GM12878 (cell line): ENCODE results near the gene TAB2. TPM values are rescaled to one million over a fixed set of nuclear protein-coding genes. Genes with fewer than 3 reads are reported as not detected.

Experiments used
- ATAC-seq: fragments of 200-7000 bp; cut with Tn5 transposase; 3 replicates; pipeline ENCODE4 v1.9.1; 2020; ENCODE audit warnings: mild to moderate bottlenecking, moderate library complexity
- BruUV-seq: library from RNA; stranded (reverse); fragments of 400-500 nt; replicated peaks from 2 replicates; lab custom pipeline; 2021; lab: Mats Ljungman, UMichigan
- CTCF ChIA-PET: fragments of 300-600 bp; sonication (Branson Sonifier 250); formaldehyde crosslinking; extraction: SDS; loops from one replicate; lab custom pipeline; 2021; ENCODE audit warnings: inconsistent platforms; lab: Yijun Ruan, JAX
- POLR2A ChIA-PET: fragments of 350-600 bp; formaldehyde crosslinking; extraction: SDS; loops from one replicate; lab custom pipeline; 2021; ENCODE audit warnings: inconsistent platforms; lab: Charles Lee
- RAD21 ChIA-PET: fragments of 300-600 bp; sonication (Branson Sonifier 250); formaldehyde crosslinking; loops from one replicate; lab custom pipeline; 2023; ENCODE audit warnings: antibody characterized with exemption; ENCODE audit not compliant: unreplicated experiment; lab: Charles Lee
- SMC1A ChIA-PET: fragments of 300-600 bp; sonication (Branson Sonifier 250); formaldehyde crosslinking; loops from one replicate; lab custom pipeline; 2023; ENCODE audit not compliant: unreplicated experiment, uncharacterized antibody; lab: Charles Lee
- DNase-seq: peaks from one replicate; pipeline ENCODE4 v3.0.0-alpha.2; 2011; ENCODE audit warnings: low read depth, low spot score
- FAIRE-seq: peaks from 3 replicates; lab custom pipeline; 2011; peaks lifted over from hg19 to GRCh38; lab: Jason Lieb, UNC
- H2AFZ ChIP-seq: 2 replicates; pipeline ENCODE4 v1.6.0; 2011; ENCODE audit warnings: low read depth, low read length, control low read depth; ENCODE audit not compliant: control insufficient read depth
- H3K27ac ChIP-seq: 2 replicates; pipeline ENCODE4 v1.5.1; 2011; ENCODE audit warnings: control low read depth; ENCODE audit not compliant: control insufficient read depth, insufficient read depth
- H3K27me3 ChIP-seq, 2 experiments: replicated peaks in 1 of 2; 2 replicates each; pipeline versions ENCODE4 v1.6.0 to v1.6.1; 2011; ENCODE audit warnings: low read length in 1 of 2; ENCODE audit not compliant: control insufficient read depth in 2 of 2, insufficient read depth in 2 of 2
- H3K36me3 ChIP-seq, 2 experiments: 2 replicates each; pipeline ENCODE4 v1.5.1; 2011; ENCODE audit warnings: low read length in 1 of 2; ENCODE audit not compliant: control insufficient read depth in 2 of 2, insufficient read depth in 2 of 2
- H3K4me1 ChIP-seq: 2 replicates; pipeline ENCODE4 v1.6.1; 2011; ENCODE audit warnings: mild to moderate bottlenecking, low read length, moderate library complexity, mixed read lengths; ENCODE audit not compliant: control insufficient read depth, insufficient read depth
- H3K4me2 ChIP-seq: 2 replicates; pipeline ENCODE4 v1.6.0; 2011; ENCODE audit warnings: control low read depth; ENCODE audit not compliant: control insufficient read depth, insufficient read depth
- H3K4me3 ChIP-seq: fragments of 200-600 bp; sonication (generic); 2 replicates; pipeline ENCODE4 v1.5.1; 2016
- H3K79me2 ChIP-seq: 2 replicates; pipeline ENCODE4 v1.6.0; 2011; ENCODE audit warnings: low read length; ENCODE audit not compliant: control insufficient read depth, insufficient read depth
- H3K9ac ChIP-seq: 2 replicates; pipeline ENCODE4 v1.8.0; 2011; ENCODE audit warnings: low read length, control low read depth, mixed read lengths; ENCODE audit not compliant: control insufficient read depth, insufficient read depth
- H3K9me3 ChIP-seq: replicated peaks from 3 replicates; pipeline ENCODE4 v1.5.1; 2011; ENCODE audit warnings: mild to moderate bottlenecking, low read length; ENCODE audit not compliant: control insufficient read depth, insufficient read depth
- H4K20me1 ChIP-seq: 2 replicates; pipeline ENCODE4 v1.6.0; 2011; ENCODE audit not compliant: control insufficient read depth, insufficient read depth
- CBX3 ChIP-seq: fragments of 200-600 bp; sonication (generic); IDR thresholded peaks from 2 replicates; pipeline ENCODE4 v1.6.1; 2016; ENCODE audit warnings: low read depth, borderline replicate concordance
- CEBPZ ChIP-seq: fragments of 150-350 bp; IDR thresholded peaks from 2 replicates; pipeline ENCODE4 v1.6.1; 2016; ENCODE audit warnings: low read depth, low read length
- ELK1 ChIP-seq: IDR thresholded peaks from 2 replicates; pipeline ENCODE4 v1.6.1; 2012; ENCODE audit warnings: low read depth, low read length, improper control_type of control experiment
- ESRRA ChIP-seq: IDR thresholded peaks from 2 replicates; pipeline ENCODE4 v1.6.1; 2012; ENCODE audit warnings: mild to moderate bottlenecking, low read length, improper control_type of control experiment
- HCFC1 ChIP-seq: fragments of 150-350 bp; IDR thresholded peaks from 2 replicates; pipeline ENCODE4 v1.6.1; 2014; ENCODE audit warnings: low read length
- HDAC6 ChIP-seq: fragments of 200-600 bp; sonication (generic); IDR thresholded peaks from one replicate; pipeline ENCODE4 v1.8.0; 2017; ENCODE audit warnings: antibody characterized with exemption; ENCODE audit not compliant: unreplicated experiment
- IKZF1 ChIP-seq: fragments of 450-650 bp; conservative IDR thresholded peaks from 2 replicates; pipeline ENCODE4 v1.6.1; 2017; ENCODE audit warnings: antibody characterized with exemption, mild to moderate bottlenecking
- MAX ChIP-seq: IDR thresholded peaks from 2 replicates; pipeline ENCODE4 v1.6.1; 2012; ENCODE audit warnings: low read depth, low read length, improper control_type of control experiment
- POU2F2 ChIP-seq: IDR thresholded peaks from 3 replicates; pipeline ENCODE4 v1.6.1; 2011; ENCODE audit warnings: low read depth, mild to moderate bottlenecking, low read length, borderline replicate concordance
- TCF12 ChIP-seq: IDR thresholded peaks from 2 replicates; pipeline ENCODE4 v1.6.1; 2011; ENCODE audit warnings: low read depth, mild to moderate bottlenecking, low read length
- ZNF622 ChIP-seq: fragments of 450-650 bp; IDR thresholded peaks from 2 replicates; pipeline ENCODE4 v1.6.1; 2017; ENCODE audit warnings: mild to moderate bottlenecking, inconsistent platforms
- WGBS: methylation state at CpG from one replicate; pipeline ENCODE4 v1.1.6; 2016; ENCODE audit warnings: low lambda C conversion rate; ENCODE audit not compliant: insufficient replicate concordance, insufficient coverage; ENCODE audit errors: missing lambda C conversion rate; 5-methylcytosine and 5-hydroxymethylcytosine counted together
- in situ Hi-C: fragments of 300-500 bp; cut with MboI; formaldehyde crosslinking; loops from 9 replicates; pipeline ENCODE4 v1.14.3; 2018; ENCODE audit warnings: mixed read lengths
- intact Hi-C: fragments of 100-400 bp; cut with micrococcal nuclease; formaldehyde crosslinking; loops from one replicate; pipeline ENCODE4 v1.14.2; 2022; ENCODE audit not compliant: unreplicated experiment
- polyA plus RNA-seq, 11 experiments: library from polyadenylated mRNA; depleted of rRNA in 4 of 11; unstranded in 6 of 11; stranded (reverse) in 5 of 11; fragments of >200 nt; fragmentation: Nextera tagmentation in 4 of 11; fragmentation: Illumina TruSeq in 1 of 11; extraction: Ambion mirVana in 4 of 11; extraction: Trizol in 1 of 11; gene quantifications; 1 replicate in 1 of 11; 2 replicates in 10 of 11; pipeline versions ENCODE4 v1.2.1 to v1.2.3, GENCODE V29; 2011 to 2016; ENCODE audit warnings: inconsistent platforms in 2 of 11, missing spikeins in 2 of 11, low read depth in 1 of 11
- total RNA-seq, 4 experiments: library from RNA; depleted of rRNA in 3 of 4; stranded (reverse); fragments of >200 nt in 3 of 4; fragmentation: Illumina TruSeq in 1 of 4; extraction: Trizol in 1 of 4; gene quantifications; 2 replicates each; pipeline versions ENCODE4 v1.2.1 to v1.2.3, GENCODE V29; 2013 to 2021

The TAB2 gene
- total and polyA plus RNA-seq, 10 of the 15 experiments (the other 5 are each of a cell fraction or from before 2014, with no cell fraction given) = 8.9 to 66.3 (median 23.0) TPM

GRCh38 chr6:149362289-149362688, 44.8 kb downstream of the TAB2 start:
- in situ Hi-C loops = no loop called here
- Histone ChIP-seq H3K9ac (no peak overlapping the region), H3K4me2 (no peak overlapping the region)
- FAIRE-seq = no peak
- DNase-seq = no peak
- POLR2A ChIA-PET = interaction anchor here (0.9 kb wide), 1 partner anchor 148 kb away, joined by 3 read pairs; no protein-coding TSS in a partner anchor
- no peak for TF ChIP-seq HDAC6
- TF ChIP-seq ESRRA = no peak
- TF ChIP-seq ZNF622 = no peak
- TF ChIP-seq MAX = no peak
- TF ChIP-seq IKZF1 = no peak
- no peak for TF ChIP-seq CBX3
- no peak for TF ChIP-seq CEBPZ
- no peak for TF ChIP-seq TCF12
- TF ChIP-seq HCFC1 = no peak
- no peak for TF ChIP-seq ELK1
- no peak for TF ChIP-seq POU2F2
- TF ChIP-seq, all 136 proteins: peak for 0
- no peak for ATAC-seq
- no peaks in the 10 kb centered on the region for H4K20me1 ChIP-seq
- peaks cover 89% of the 10 kb centered on the region for H3K79me2 ChIP-seq
- H3K36me3 ChIP-seq = peaks cover 1 to 7% of the 10 kb centered on the region in 2 experiments; a peak in 3 of 4 replicates
- H3K4me1 ChIP-seq = peaks cover 6% of the 10 kb centered on the region; the same call in 1 of the 2 replicates
- no TSS peak for BruUV-seq
- no peaks in the 10 kb centered on the region; the same call in 2 of the 3 replicates for H3K9me3 ChIP-seq
- H3K27me3 ChIP-seq = no peaks in the 10 kb centered on the region
- ChIA-PET CTCF (interaction anchor here (1.4 to 1.6 kb wide), 3 partner anchors 10 to 70 kb away, joined by 3 to 4 read pairs (median 4); no protein-coding TSS in a partner anchor), RAD21 (interaction anchor here (1.3 kb wide), 1 partner anchor 37 kb away, joined by 3 read pairs; no protein-coding TSS in a partner anchor), SMC1A (interaction anchor here (1.0 to 2.1 kb wide), 7 partner anchors 10 to 168 kb away, joined by 3 to 6 read pairs (median 4); no protein-coding TSS in a partner anchor)
- no peak overlapping the region for H2AFZ ChIP-seq
- 98% methylated on average over 5 of the region's 5 CpGs for WGBS
- H3K27ac ChIP-seq = no peak overlapping the region
- intact Hi-C loops = no loop called here
- no peak overlapping the region for H3K4me3 ChIP-seq
